Ureter (tissue), 1 donor: Measurements from ENCODE around the gene HOMEZ. TPM values are rescaled to one million over a fixed set of nuclear protein-coding genes. Genes with fewer than 3 reads are reported as not detected.

Experiments
- total RNA-seq: library from RNA; stranded (reverse); gene quantifications from one replicate; pipeline ENCODE4 v1.2.4, GENCODE V29; 2023
- donor health status: DM: yes; HTN: yes; CAD: no.

HOMEZ gene
- total RNA-seq, 1 donor from 2014 or later = 32.7 TPM

Other genes starting within 250 kb of the HOMEZ start
- not detected for gene PSMB11, start 243.9 kb downstream of the HOMEZ start, total RNA-seq
- gene CDH24, start 228.6 kb downstream of the HOMEZ start, total RNA-seq = 3.7 TPM
- 229 TPM for gene ACIN1, start 191.0 kb downstream of the HOMEZ start, total RNA-seq
- 40.2 TPM for gene C14orf119, start 190.6 kb downstream of the HOMEZ start, total RNA-seq
- not detected for gene CIROP, start 181.1 kb downstream of the HOMEZ start, total RNA-seq
- gene CEBPE, start 166.9 kb downstream of the HOMEZ start, total RNA-seq = not detected
- gene SLC7A8, start 102.5 kb downstream of the HOMEZ start, total RNA-seq = 58.5 TPM
- not detected for gene RNF212B, start 48.2 kb downstream of the HOMEZ start, total RNA-seq
- gene PPP1R3E, start 16.7 kb upstream of the HOMEZ start, total RNA-seq = 28.2 TPM
- 51.1 TPM for gene BCL2L2, start 20.7 kb upstream of the HOMEZ start, total RNA-seq
- gene PABPN1, start 35.3 kb upstream of the HOMEZ start, total RNA-seq = 178 TPM
- 35.3 TPM for gene SLC22A17, start 66.8 kb upstream of the HOMEZ start, total RNA-seq
- 25.7 TPM for gene EFS, start 79.0 kb upstream of the HOMEZ start, total RNA-seq
- not detected for gene IL25, start 86.7 kb upstream of the HOMEZ start, total RNA-seq
- 1.1 TPM for gene CMTM5, start 90.9 kb upstream of the HOMEZ start, total RNA-seq
- not detected for gene MYH6, start 122.1 kb upstream of the HOMEZ start, total RNA-seq
- 2.1 TPM for gene MYH7, start 149.5 kb upstream of the HOMEZ start, total RNA-seq
- gene NGDN, start 183.6 kb upstream of the HOMEZ start, total RNA-seq = 39.9 TPM